Measurements from ENCODE around the gene NAA15. TPM values are rescaled to one million over a fixed set of nuclear protein-coding genes. Genes with fewer than 3 reads are reported as not detected.

NAA15 gene
- total and polyA plus RNA-seq, 4 donors, result 18.1 to 37.6 (median 25.1) TPM

DNA sequence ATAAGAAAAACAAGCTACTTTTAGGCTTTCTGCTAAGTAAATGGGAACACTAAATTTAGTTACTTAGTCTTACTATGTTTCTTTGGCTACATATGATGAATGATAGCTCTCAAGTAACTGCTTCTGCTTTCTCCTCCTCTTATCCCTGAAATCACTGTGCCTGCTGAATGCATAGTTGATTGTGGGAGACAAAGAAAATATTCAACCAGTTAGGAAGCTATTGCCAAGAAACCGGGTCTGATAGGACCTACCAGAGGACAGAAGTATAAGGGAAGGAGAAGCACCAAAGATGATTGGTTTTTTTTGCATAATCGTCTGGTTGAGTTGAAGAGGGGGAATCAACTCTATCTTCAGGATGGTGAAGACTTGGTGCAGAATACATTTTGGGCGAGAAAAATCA, 29.0 kb downstream of the NAA15 start:
- Histone ChIP-seq H3K27me3 (ENCODE audit: control insufficient read depth, insufficient read depth, low read length) (no peaks in the 10 kb centered on the region), H3K4me1 (ENCODE audit: control insufficient read depth, insufficient read depth, low read length) (no peaks in the 10 kb centered on the region), H3K27ac (ENCODE audit: low read depth, low read length) (no peak overlapping the region), H3K4me3 (ENCODE audit: low read depth, low read length) (no peak overlapping the region), H3K36me3 (ENCODE audit: control insufficient read depth, insufficient read depth, low read length) (peaks cover 7% of the 10 kb centered on the region), H3K9me3 (ENCODE audit: control insufficient read depth, insufficient read depth, low read length) (no peaks in the 10 kb centered on the region)
- WGBS (ENCODE audit: insufficient coverage), result 80% methylated on average over 3 of the region's 3 CpGs
- no peak for DNase-seq (ENCODE audit: low read depth in 4 of 6, low spot score in 6 of 6)

DNA sequence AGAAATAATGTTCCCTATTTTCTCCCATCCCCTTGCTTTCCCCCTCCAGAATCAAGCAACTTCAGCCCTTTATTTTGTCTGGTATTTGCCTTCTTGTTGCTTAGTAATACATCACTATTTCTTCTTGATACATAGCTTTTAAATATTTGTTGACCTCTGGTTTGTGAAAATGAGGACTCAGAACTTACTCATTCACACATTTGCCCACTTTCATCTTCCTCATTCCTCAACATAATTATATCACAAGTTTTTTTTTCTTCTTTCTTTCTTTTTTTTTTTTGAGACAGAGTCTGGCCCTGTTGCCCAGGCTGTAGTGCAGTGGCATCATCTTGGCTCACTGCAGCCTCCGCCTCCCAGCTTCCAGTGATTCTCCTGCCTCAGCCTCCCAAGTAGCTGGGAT, 29.9 kb downstream of the NAA15 start:
- H3K27ac ChIP-seq (ENCODE audit: low read depth, low read length), result no peak overlapping the region
- H3K4me3 ChIP-seq (ENCODE audit: low read depth, low read length), result no peak overlapping the region
- no peaks in the 10 kb centered on the region for H3K4me1 ChIP-seq (ENCODE audit: control insufficient read depth, insufficient read depth, low read length)
- no CpG with 5 or more reads among the region's 1 CpG for WGBS (ENCODE audit: insufficient coverage)
- peaks cover 7% of the 10 kb centered on the region for H3K36me3 ChIP-seq (ENCODE audit: control insufficient read depth, insufficient read depth, low read length)
- DNase-seq (ENCODE audit: low read depth in 4 of 6, low spot score in 6 of 6), result no peak
- H3K27me3 ChIP-seq (ENCODE audit: control insufficient read depth, insufficient read depth, low read length), result no peaks in the 10 kb centered on the region
- H3K9me3 ChIP-seq (ENCODE audit: control insufficient read depth, insufficient read depth, low read length), result no peaks in the 10 kb centered on the region

DNA sequence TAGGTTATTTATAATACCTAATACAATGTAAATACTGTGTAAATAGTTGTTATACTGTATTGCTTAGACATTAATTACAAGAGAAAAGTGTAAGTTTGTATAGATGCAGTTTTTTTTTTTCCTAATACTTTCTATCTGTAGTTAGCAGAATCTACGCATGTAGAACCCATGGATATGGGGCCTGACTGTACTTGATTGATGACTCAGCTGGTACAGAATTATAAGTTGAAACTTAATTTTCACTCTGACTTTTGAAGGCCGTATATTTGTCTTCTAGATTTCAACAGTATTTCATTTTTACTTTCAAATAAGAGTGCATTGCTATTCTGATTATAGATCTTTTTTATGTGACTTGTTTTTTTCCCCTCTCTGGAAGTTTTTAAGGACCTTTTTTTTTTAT, 31.7 kb downstream of the NAA15 start:
- no peaks in the 10 kb centered on the region for H3K27me3 ChIP-seq (ENCODE audit: control insufficient read depth, insufficient read depth, low read length)
- DNase-seq (ENCODE audit: low read depth in 4 of 6, low spot score in 6 of 6), result no peak
- no peaks in the 10 kb centered on the region for H3K9me3 ChIP-seq (ENCODE audit: control insufficient read depth, insufficient read depth, low read length)
- no peaks in the 10 kb centered on the region for H3K4me1 ChIP-seq (ENCODE audit: control insufficient read depth, insufficient read depth, low read length)
- H3K27ac ChIP-seq (ENCODE audit: low read depth, low read length), result no peak overlapping the region
- no CpG with 5 or more reads among the region's 2 CpGs for WGBS (ENCODE audit: insufficient coverage)
- H3K4me3 ChIP-seq (ENCODE audit: low read depth, low read length), result no peak overlapping the region
- H3K36me3 ChIP-seq (ENCODE audit: control insufficient read depth, insufficient read depth, low read length), result peaks cover 7% of the 10 kb centered on the region

DNA sequence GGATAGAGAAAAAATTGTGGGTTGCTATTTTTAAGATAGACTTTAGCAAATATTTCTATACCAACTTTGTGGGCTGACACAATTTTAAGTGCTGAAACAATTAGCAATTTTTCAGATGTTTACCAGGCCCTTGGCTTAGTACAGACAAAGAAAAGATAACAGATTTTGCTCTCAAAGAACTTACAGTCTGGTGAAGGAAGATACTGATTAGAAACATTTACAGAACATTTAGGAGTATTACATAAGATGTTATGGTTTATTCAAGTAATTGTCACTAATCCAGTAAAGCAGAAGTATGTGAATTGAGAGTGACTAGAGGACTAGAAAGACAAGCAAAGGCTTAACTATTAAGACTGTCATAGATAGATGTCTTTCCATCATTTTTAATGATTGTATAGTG, 36.3 kb downstream of the NAA15 start:
- Histone ChIP-seq H3K27ac (ENCODE audit: low read depth, low read length) (no peak overlapping the region), H3K4me3 (ENCODE audit: low read depth, low read length) (no peak overlapping the region), H3K9me3 (ENCODE audit: control insufficient read depth, insufficient read depth, low read length) (no peaks in the 10 kb centered on the region), H3K4me1 (ENCODE audit: control insufficient read depth, insufficient read depth, low read length) (no peaks in the 10 kb centered on the region), H3K36me3 (ENCODE audit: control insufficient read depth, insufficient read depth, low read length) (peaks cover 9% of the 10 kb centered on the region), H3K27me3 (ENCODE audit: control insufficient read depth, insufficient read depth, low read length) (no peaks in the 10 kb centered on the region)
- no peak for DNase-seq (ENCODE audit: low read depth in 4 of 6, low spot score in 6 of 6)

DNA sequence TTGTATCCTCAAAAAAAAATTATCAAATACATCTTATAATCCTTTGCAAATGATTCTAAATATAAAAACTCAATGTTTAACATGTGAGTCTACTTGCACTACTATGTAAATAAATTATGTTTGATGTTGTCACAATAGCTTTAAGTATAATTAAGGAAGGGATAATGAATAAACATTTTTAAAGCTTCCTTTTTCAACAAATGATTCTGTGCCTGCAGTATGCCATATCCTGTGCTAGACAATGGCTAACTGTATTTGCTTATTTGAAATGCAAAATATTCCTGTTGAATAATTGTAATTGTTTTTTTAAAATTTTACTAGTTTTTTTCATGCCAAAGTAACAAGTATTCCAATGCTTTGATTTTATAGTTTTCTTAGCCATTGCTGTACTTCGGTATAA, 60.0 kb downstream of the NAA15 start:
- WGBS (ENCODE audit: insufficient coverage), result no CpG with 5 or more reads among the region's 1 CpG
- Histone ChIP-seq H3K4me3 (ENCODE audit: low read depth, low read length) (no peak overlapping the region), H3K27ac (ENCODE audit: low read depth, low read length) (no peak overlapping the region), H3K27me3 (ENCODE audit: control insufficient read depth, insufficient read depth, low read length) (no peaks in the 10 kb centered on the region), H3K4me1 (ENCODE audit: control insufficient read depth, insufficient read depth, low read length) (no peaks in the 10 kb centered on the region), H3K36me3 (ENCODE audit: control insufficient read depth, insufficient read depth, low read length) (peaks cover 22% of the 10 kb centered on the region), H3K9me3 (ENCODE audit: control insufficient read depth, insufficient read depth, low read length) (no peaks in the 10 kb centered on the region)
- DNase-seq (ENCODE audit: low read depth in 4 of 6, low spot score in 6 of 6), result no peak

DNA sequence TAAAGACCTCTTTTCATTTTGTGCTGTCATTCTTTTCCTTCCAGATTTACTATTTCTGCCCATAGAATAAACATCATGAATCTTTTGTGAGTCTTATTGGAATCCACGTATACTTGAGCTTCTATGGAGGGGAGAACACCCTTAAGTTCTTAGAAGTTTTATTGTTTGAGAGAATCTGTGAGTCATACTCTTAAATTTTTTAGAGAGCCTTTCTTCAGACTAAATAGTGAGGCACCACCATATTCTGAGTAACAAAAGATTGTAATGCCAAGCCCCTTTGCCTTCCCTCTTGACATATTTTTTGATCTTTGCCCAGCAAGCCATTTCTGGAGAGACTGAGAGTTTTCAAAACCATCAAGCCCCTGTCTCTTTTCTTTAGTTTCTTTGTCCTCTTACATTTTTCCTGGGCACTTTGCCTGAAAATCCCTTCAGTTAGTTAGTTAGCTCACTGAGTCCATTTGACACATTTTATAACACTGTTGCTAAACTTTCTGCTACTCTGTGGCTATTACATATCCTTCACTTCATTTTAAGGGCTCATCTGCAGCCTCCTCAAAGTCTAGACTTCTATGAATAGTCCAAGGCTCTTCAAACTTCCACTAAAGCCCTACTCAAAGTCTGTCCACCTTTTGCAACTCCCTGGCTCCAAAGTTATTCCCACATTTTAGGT, 66.3 kb downstream of the NAA15 start:
- peak in 1 of 6 donors; percentile 47 for DNase-seq (ENCODE audit: low read depth in 4 of 6, low spot score in 6 of 6)
- H3K27me3 ChIP-seq (ENCODE audit: control insufficient read depth, insufficient read depth, low read length), result no peaks in the 10 kb centered on the region
- peak overlapping the region; percentile 2 for H3K27ac ChIP-seq (ENCODE audit: low read depth, low read length)
- no peaks in the 10 kb centered on the region for H3K9me3 ChIP-seq (ENCODE audit: control insufficient read depth, insufficient read depth, low read length)
- H3K4me3 ChIP-seq (ENCODE audit: low read depth, low read length), result no peak overlapping the region
- H3K36me3 ChIP-seq (ENCODE audit: control insufficient read depth, insufficient read depth, low read length), result peaks cover 20% of the 10 kb centered on the region
- no peaks in the 10 kb centered on the region for H3K4me1 ChIP-seq (ENCODE audit: control insufficient read depth, insufficient read depth, low read length)
- WGBS (ENCODE audit: insufficient coverage), result no CpG with 5 or more reads among the region's 1 CpG

DNA sequence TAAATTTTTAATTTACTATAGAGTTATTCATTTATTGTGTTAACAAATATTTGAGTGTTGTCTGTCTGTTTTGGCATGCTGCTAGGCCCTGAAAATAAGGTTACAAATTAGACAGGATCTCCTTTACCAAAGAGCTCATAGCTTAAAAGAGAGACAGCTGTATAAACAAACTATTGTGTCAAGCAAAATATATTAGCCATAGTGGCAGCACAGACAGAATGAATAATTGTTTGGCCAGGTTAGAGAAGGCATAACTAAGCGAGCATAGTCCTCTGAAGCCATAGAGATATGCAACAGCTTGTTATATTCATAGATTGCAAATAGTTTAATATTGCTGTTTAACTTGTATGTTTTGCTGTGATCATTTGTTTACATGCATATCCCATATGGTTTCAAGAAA, 67.7 kb downstream of the NAA15 start:
- peak in 1 of 6 donors; percentile 12 for DNase-seq (ENCODE audit: low read depth in 4 of 6, low spot score in 6 of 6)
- Histone ChIP-seq H3K9me3 (ENCODE audit: control insufficient read depth, insufficient read depth, low read length) (no peaks in the 10 kb centered on the region), H3K4me3 (ENCODE audit: low read depth, low read length) (no peak overlapping the region), H3K27me3 (ENCODE audit: control insufficient read depth, insufficient read depth, low read length) (no peaks in the 10 kb centered on the region), H3K4me1 (ENCODE audit: control insufficient read depth, insufficient read depth, low read length) (no peaks in the 10 kb centered on the region), H3K36me3 (ENCODE audit: control insufficient read depth, insufficient read depth, low read length) (peaks cover 28% of the 10 kb centered on the region), H3K27ac (ENCODE audit: low read depth, low read length) (no peak overlapping the region)
- no CpG with 5 or more reads among the region's 1 CpG for WGBS (ENCODE audit: insufficient coverage)

DNA sequence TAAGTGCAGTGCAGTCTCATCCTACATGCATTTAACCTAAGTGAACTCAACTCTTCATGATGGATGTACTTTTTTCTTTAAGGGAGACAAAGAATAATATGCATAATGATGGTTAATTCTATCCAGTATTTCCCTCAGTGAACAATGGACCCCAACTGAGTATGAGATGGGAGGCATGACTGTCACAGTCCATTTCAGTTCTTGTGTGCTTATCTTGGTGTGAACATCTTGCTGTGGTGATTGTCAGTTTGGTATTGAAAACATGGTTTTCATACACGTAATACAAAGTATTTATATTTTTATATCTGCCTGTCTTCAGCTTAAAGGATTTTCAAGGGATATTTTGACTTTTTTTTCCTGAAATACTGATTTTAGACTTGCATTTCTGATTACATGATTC, 72.9 kb downstream of the NAA15 start:
- Histone ChIP-seq H3K36me3 (ENCODE audit: control insufficient read depth, insufficient read depth, low read length) (peaks cover 24% of the 10 kb centered on the region), H3K4me3 (ENCODE audit: low read depth, low read length) (no peak overlapping the region), H3K9me3 (ENCODE audit: control insufficient read depth, insufficient read depth, low read length) (no peaks in the 10 kb centered on the region), H3K4me1 (ENCODE audit: control insufficient read depth, insufficient read depth, low read length) (no peaks in the 10 kb centered on the region), H3K27me3 (ENCODE audit: control insufficient read depth, insufficient read depth, low read length) (no peaks in the 10 kb centered on the region), H3K27ac (ENCODE audit: low read depth, low read length) (no peak overlapping the region)
- DNase-seq (ENCODE audit: low read depth in 4 of 6, low spot score in 6 of 6), result no peak
- no CpG with 5 or more reads among the region's 1 CpG for WGBS (ENCODE audit: insufficient coverage)

DNA sequence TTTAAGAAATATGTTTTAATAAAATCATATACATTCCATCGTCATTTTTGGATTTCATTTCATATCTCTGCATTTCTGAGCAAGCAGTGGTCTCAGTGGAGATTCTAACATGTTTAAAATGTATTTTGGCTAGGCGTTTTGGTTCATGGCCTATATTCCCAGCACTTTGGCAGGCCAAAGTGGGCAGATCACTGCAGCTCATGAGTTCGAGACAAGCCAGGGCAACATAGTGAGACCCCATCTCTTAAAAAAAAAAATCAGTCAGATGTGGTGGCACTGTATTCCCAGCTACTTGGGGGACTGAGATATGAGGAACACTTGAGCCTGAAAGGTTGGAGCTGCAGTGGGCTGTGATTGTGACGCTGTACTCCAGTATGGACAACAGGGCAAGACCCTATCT, 85.1 kb downstream of the NAA15 start:
- no peak for DNase-seq (ENCODE audit: low read depth in 4 of 6, low spot score in 6 of 6)
- H3K36me3 ChIP-seq (ENCODE audit: control insufficient read depth, insufficient read depth, low read length), result peaks cover 9% of the 10 kb centered on the region
- no peak overlapping the region for H3K27ac ChIP-seq (ENCODE audit: low read depth, low read length)
- 100% methylated on average over 2 of the region's 4 CpGs for WGBS (ENCODE audit: insufficient coverage)
- no peaks in the 10 kb centered on the region for H3K27me3 ChIP-seq (ENCODE audit: control insufficient read depth, insufficient read depth, low read length)
- H3K4me1 ChIP-seq (ENCODE audit: control insufficient read depth, insufficient read depth, low read length), result no peaks in the 10 kb centered on the region
- H3K9me3 ChIP-seq (ENCODE audit: control insufficient read depth, insufficient read depth, low read length), result no peaks in the 10 kb centered on the region
- H3K4me3 ChIP-seq (ENCODE audit: low read depth, low read length), result no peak overlapping the region

DNA sequence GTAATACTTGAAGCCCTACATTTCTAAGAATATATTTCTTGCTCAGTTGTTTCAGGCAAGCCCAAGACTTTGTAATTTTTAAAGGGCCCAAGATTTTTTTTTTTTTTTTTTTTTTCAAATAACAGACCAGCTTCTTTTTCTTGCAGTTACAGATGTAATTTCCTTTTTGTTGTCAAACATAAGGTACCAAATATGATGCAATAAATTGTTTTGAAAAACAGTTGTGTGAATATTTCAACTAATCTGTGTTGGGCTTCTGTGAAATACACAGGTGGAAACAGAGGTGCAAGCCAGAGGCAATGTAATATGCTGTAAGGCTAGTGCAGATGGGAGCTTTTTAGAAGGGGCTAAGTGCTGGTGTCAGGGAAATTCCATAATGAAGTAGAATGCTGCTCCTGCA, 87.8 kb downstream of the NAA15 start:
- Histone ChIP-seq H3K36me3 (ENCODE audit: control insufficient read depth, insufficient read depth, low read length) (peaks cover 15% of the 10 kb centered on the region), H3K4me1 (ENCODE audit: control insufficient read depth, insufficient read depth, low read length) (no peaks in the 10 kb centered on the region), H3K4me3 (ENCODE audit: low read depth, low read length) (no peak overlapping the region), H3K9me3 (ENCODE audit: control insufficient read depth, insufficient read depth, low read length) (no peaks in the 10 kb centered on the region), H3K27me3 (ENCODE audit: control insufficient read depth, insufficient read depth, low read length) (no peaks in the 10 kb centered on the region), H3K27ac (ENCODE audit: low read depth, low read length) (no peak overlapping the region)
- no peak for DNase-seq (ENCODE audit: low read depth in 4 of 6, low spot score in 6 of 6)

Measured in spinal cord (tissue), 10 donors.